ENCODE data around the gene ADD1.
"Not testable (repeated sequence)": the region's sequence is repeated elsewhere in the genome, so short reads cannot be mapped to it uniquely, and the experiment has no call there.

The ADD1 gene

GRCh38 chr4:2936773-2937145 is 93.1 kb downstream of the ADD1 start:
- no peak for DNase-seq

DNA sequence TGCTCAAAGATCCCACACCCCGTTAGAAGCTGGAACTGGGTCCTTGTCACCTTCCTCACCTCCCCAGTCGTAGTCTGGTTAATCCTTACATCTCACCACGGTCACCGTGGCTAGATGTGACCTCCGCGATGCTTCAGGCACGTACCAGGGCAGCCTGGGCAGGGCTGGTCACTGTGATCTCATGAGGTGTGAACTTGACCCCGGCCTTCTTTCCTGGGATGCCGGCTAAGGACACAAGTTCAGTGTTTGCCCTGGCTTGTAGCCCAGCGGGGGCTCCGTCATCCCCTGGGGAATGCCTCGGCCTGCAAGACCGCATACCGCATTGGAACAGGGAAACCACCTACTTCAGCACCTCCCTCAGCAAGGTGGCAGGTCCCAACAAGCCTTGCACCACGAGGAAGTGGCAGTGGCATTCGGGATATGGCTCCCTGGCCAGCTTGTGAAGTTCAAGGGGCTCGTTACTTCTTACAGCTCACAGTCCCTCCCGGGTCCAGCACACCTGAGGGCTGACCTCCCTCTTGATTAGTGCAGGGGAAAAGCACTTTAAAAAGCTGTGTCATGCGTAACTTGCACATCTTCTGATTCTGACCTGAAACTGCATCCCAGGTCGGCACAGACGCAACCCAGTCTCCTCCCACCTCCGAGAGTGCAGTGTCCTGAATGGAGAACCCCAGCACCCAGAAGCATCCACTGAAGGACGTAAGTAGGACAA is 93.7 kb downstream of the ADD1 start:
- no peak for DNase-seq

DNA sequence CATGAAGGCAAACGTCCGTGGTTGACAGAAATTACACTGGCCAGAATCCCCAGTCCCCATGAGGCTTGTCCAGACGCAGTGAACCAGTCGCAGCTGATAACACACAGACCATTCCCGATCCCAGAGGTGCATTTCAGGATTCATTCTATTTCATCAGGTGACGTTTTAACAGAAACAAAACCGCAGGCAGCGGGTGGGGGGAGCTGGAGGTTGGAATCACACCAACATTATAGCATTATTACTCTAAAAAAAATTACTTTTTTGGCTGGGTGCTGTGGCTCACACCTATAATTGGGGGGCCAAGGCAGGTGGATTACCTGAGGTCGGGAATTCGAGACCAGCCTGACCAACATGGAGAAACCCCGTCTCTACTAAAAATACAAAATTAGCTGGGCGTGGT is 94.3 kb downstream of the ADD1 start:
- DNase-seq: no peak

- DNase-seq: not testable (repeated sequence)
Observed at GRCh38 chr4:2938411-2938810, 94.8 kb downstream of the ADD1 start.

DNA sequence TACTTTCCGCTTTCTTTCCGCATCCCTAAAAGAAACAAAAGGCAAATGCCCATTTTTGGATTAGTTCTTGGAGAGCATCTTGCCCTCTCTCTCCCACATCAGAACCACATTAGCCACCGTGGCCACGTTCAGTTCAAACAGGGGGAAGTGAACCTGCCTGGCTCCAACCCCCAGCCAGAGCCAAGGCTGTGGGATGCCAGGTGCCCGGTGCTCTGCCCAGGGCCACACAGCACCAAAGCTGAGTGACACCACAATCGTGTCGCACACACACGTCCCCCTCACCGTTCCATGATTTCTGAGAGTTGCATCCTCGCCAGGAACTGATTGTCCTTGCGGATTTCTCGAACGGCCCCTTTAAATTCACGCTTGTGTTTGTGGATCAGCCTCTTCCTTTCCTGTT is 95.3 kb downstream of the ADD1 start:
- no peak for DNase-seq

DNA sequence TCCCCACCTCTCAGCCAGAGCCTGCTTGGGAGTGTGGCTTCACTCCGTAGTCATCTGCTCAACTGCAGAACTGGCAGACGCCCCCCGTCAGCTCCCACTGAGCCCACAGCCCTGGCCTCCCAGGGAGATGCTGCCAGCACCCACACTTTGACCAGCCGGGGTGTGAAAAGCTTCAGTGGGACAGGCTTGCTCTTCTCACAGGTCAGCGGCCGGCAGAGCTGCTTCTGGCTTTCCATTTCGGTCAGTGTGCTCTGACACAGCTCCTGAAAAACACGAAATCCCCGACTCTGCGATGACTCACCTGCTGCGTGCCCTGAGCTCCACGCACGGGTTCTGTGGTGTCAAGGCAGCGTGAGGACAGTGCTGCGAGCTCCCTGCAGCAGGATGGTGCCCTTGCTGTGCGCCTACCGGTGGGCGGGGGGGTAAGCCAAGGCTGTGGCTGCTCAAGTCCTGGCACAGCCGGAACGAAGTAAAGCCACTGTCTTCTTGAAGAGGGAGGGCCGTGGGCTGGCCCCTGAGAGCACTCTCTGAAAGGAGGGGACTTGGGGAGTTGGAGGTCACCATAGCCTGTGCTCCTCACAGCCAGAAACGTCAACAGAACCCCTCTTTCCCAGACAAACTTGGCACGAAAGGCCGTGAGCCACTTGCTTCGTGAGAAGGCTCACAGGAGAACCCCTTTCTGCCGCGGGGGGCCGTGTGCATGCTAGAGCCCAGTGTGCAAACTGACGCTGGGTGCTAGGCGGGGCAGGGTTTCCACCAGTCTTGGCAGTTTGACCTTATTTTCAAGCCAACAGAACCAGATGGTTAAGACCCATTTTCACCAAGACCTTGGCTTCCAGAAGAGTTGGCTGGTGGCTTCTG is 96.0 kb downstream of the ADD1 start:
- DNase-seq: no peak

DNA sequence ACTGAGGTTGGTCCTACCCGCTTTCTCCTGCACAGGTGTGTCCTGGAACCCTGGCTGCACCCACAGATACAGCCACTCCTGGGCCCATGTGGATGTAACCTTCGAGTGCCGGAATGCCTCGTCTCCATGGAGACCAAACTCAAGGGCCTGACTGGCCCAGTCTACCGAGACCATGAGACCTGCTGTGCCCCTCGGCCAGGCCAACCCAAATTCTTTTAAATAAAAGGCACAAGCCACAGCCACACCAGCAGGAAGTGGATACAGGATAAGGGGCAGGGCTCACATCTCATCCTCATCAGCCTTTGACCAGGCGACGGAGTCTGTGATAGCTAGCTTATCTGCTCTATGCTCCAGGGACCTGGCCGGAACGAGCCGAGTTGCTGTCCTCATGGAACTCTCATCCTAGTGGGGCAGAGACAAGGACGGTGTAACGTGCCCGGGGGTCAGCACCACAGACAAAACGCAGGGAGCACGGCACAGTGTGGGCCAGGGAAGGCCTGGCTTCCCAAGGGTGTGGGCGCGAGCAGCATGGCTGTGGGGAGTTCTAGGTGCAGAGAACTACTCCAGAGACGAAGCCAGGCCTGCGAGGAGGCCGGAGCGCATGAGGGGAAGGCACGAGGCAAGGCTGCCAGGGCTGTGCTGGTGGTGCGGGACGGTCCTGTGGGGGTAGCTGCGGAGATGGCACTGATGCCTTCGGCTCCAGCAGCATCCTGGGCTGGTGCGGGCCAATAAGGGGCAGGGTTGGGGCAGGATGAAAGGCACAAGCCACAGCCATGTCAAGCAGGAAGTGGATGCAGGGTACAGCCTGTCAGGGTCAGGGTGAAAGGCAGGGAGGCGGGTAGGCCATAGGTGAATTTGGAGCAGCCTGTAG is 96.9 kb downstream of the ADD1 start:
- DNase-seq: no peak

DNA sequence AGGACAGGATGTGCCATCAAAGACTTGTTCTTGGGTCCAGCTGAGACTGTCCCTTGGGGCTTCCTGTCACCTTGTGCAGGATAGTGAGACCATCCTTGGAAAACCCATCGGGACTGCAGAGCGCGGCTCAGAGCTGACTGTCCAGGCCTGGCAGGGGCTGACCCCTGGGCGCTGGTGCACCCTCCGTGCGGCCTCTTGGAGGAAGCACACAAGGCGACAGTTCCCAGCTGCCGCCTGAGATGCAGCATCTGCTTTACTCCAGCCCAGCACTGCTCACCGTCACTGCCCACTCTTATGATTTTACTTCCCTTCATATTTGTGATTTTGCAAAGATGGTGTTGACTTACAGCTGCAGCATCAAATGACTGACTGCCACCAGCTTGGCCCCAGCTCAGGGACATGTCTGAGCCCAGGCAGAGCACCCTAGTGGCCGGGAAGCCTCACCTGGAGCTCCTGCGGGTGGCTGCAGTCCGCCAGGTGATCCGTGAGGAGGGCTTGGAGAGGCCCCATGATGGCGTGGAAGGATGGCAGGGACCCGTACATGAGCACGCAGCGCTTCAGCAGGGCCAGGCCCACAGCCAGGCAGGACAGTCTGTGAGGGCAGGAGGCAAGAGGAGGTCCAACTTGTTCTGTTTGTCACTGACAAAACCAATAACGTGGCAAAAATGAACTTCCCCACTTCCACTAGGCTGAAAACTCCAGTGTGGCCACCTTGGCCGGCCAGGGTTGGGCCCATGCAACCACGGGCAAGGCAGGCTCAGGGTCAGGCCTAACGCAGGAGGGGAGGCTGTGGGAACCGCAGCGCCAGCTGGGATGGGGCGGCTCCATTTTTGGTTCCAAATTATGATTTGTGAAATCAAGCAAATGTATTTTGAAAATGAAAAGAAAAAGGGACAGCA is 97.7 kb downstream of the ADD1 start:
- DNase-seq: no peak

DNA sequence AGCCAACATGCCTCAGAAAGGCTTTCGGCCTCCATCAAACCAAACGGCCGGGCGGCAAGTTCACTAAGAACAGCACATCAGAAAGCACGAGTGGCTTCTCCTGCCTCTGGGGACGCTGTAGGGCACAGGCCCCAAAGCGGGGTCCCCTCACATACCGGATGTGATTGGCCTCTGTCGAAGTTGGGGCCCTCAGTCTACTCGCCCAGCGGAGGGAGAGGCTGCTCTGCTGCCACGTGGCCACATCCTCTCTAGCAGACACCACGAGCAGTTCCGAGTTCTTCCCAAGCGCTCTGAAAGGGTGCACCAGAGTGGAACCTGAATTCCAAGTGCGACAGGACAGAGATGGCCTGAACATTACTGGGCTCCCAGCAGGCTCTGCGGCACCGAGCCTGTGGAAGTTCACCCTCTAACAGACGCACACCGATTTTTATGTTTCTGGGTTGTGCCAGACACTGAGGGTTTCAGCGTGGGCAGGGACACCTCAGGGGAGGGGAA is 98.4 kb downstream of the ADD1 start:
- DNase-seq: no peak

- no peak for DNase-seq
Observed at GRCh38 chr4:2942532-2943363, 99.1 kb downstream of the ADD1 start.

GRCh38 chr4:2943364-2944090 is 99.9 kb downstream of the ADD1 start:
- DNase-seq: no peak

DNA sequence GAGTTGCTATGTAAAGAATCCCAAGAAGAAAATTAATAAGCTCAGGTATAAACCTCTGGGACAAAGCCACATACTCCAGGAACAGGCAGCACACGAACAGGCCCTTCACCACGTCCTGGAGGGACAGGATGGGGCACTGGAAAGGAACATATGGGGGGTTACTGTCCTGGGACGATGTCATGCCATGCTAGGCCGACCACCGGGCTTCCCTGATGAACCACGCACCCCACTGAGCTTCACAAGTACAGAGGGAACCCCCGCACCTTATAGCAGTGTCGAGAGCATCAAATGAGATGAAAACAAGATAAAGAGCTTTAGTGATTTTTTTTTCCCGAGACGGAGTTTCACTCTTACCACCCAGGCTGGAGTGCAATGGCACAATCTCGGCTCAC is 100.4 kb downstream of the ADD1 start:
- no peak for DNase-seq

- no peak for DNase-seq
Observed at GRCh38 chr4:2944586-2945526, 101.2 kb downstream of the ADD1 start.

DNA sequence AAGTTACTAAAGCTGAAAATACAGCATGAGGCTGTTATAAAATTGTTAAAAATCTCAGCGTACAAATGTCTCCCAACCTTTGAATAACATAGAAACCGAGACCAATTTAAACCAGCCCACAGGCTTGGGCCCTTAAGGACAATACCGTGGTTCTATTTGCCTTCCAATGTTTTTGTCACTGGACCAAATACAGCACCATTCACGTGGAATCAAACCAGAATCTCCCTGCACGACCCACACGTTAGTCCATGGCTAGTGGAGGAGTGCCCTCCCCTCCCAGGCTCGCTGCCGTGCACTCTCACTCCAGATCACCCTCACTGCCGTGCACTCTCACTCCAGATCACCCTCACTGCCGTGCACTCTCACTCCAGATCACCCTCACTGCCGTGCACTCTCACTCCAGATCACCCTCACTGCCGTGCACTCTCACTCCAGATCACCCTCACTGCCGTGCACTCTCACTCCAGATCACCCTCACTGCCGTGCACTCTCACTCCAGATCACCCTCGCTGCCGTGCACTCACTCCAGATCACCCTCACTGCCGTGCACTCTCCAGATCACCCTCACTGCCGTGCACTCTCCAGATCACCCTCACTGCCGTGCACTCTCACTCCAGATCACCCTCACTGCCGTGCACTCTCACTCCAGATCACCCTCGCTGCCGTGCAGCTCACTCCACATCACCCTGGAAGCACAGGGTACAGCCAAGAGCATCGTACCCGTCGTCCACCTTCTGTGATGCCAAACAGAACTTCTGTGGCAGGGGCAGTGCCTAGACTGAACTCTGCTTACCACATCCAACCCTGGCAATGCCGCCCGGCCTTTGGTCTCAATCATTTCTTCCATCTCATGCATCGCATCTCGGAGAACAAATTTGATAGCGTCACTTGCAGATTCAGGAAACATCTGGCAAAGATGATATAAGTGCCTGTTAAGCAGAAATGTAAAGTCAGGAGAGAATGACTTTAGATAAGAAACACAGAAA is 102.3 kb downstream of the ADD1 start:
- not testable (repeated sequence) for DNase-seq

DNA sequence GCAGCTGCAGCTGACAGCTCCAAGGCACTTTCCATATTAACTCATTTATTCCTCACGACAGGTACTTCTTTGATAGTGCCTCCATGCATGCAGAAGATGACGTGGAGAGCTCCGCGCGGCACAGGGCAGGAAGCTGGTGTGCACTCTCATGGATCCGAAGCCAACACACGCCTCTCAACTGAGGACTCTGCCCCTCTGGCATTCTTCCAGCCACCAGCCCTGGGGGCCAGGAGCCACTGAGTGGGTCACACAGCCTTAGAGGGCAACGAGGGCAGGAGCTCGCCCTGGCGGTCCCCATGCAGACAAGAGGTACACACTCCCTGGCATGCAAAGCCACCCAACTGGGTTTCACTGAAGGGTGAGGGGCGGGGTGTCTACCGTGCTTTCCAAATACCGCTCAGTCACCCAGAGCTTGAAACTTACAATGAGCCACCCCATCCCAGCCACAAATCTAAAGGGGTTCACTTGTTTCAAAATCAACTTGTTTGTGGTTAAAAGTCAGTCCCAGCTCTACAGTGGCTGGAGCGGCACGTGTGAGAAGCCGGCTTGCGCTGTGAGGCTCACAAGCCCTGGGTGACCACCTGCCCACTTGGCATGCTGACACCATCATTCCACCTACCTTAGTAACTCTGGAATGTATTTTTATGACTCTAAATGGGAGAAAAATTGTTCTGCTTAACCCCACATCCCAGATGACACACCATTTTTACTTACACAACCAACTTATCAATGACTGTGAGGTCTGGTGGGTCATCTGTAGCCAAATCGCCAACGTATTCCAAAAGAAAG is 103.4 kb downstream of the ADD1 start:
- DNase-seq: no peak

DNA sequence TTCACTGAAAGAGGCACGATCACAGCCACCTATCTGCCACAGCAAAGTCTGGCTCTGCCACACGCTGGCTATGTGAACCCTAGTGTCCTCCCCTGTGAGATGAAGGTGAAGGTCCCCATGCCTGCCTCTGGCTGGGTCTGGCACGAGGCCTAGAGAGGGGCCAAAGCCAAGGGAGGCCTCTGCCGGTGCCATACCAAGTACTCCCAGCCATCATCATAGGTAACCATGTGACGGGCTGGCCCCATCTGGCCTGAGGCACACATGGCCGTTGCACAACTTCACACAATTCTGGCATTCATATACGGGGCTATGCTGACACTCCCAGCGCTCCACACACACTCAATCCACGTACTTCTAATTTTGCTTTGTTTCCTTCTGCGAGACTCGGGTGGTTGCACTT is 104.3 kb downstream of the ADD1 start:
- no peak for DNase-seq

Data from NCI-H1694 (cell line).